HepG2 (cell line): Measurements from ENCODE around the gene ZNF320. TPM values are rescaled to one million over a fixed set of nuclear protein-coding genes. Genes with fewer than 3 reads are reported as not detected.

Experiments used
- ATAC-seq: fragments of 200-7000 bp; cut with Tn5 transposase; 3 replicates; pipeline ENCODE4 v1.9.1; 2020; ENCODE audit warnings: mild to moderate bottlenecking, moderate library complexity
- BruUV-seq: library from RNA; stranded (reverse); fragments of 400-500 nt; replicated peaks from 2 replicates; lab custom pipeline; 2021; lab: Mats Ljungman, UMichigan
- CTCF ChIA-PET: fragments of 300-600 bp; formaldehyde crosslinking; extraction: SDS; loops from one replicate; lab custom pipeline; 2021; ENCODE audit warnings: low total read pairs, inconsistent platforms, low intra/inter-chr PET ratio; lab: Yijun Ruan, JAX
- POLR2A ChIA-PET: fragments of 350-600 bp; sonication (Branson Sonifier 250); formaldehyde crosslinking; loops from one replicate; lab custom pipeline; 2020; ENCODE audit warnings: antibody characterized with exemption, inconsistent platforms; lab: Yijun Ruan, JAX
- DNase-seq: peaks from one replicate; pipeline ENCODE4 v3.0.0-alpha.2; 2015; ENCODE audit warnings: low spot score
- FAIRE-seq: peaks from 3 replicates; lab custom pipeline; 2011; peaks lifted over from hg19 to GRCh38; lab: Jason Lieb, UNC
- H2AFZ ChIP-seq: one replicate; pipeline ENCODE4 v1.6.1; 2011; ENCODE audit warnings: low read length, inconsistent platforms
- H3K27ac ChIP-seq: fragments of 300-600 bp; 3 replicates; pipeline ENCODE4 v1.8.0; 2011; ENCODE audit warnings: mixed run types, mild to moderate bottlenecking, mixed read lengths, low read length, inconsistent platforms; ENCODE audit not compliant: insufficient read depth; ENCODE audit errors: extremely low read length
- H3K27me3 ChIP-seq, 2 experiments: fragments of 200-600 bp in 1 of 2; 2 replicates in 1 of 2; 3 replicates in 1 of 2; pipeline versions ENCODE4 v1.6.0 to v1.8.0; 2011; ENCODE audit warnings: low read length in 2 of 2, mild to moderate bottlenecking in 2 of 2, moderate library complexity in 2 of 2, inconsistent platforms in 1 of 2; ENCODE audit not compliant: insufficient read depth in 2 of 2, control insufficient read depth in 1 of 2
- H3K36me3 ChIP-seq, 2 experiments: fragments of 200-600 bp in 1 of 2; replicated peaks in 1 of 2; 2 replicates in 1 of 2; 3 replicates in 1 of 2; pipeline versions ENCODE4 v1.5.1 to v1.8.0; 2011; ENCODE audit warnings: low read length in 2 of 2, inconsistent platforms in 1 of 2; ENCODE audit not compliant: insufficient read depth in 2 of 2, control insufficient read depth in 1 of 2
- H3K4me1 ChIP-seq: 2 replicates; pipeline ENCODE4 v1.5.1; 2012; ENCODE audit warnings: low read length, inconsistent platforms; ENCODE audit not compliant: insufficient read depth
- H3K4me2 ChIP-seq: 2 replicates; pipeline ENCODE4 v1.6.0; 2011; ENCODE audit warnings: low read depth, low read length, inconsistent platforms
- H3K4me3 ChIP-seq, 3 experiments: fragments of 200-600 bp in 1 of 3; sonication (generic), shearing (Covaris generic) in 1 of 3; replicated peaks in 1 of 3; 2 replicates each; pipeline ENCODE4 v1.5.1; 2011 to 2016; ENCODE audit warnings: low read length in 3 of 3, inconsistent platforms in 2 of 3, low read depth in 2 of 3, mild to moderate bottlenecking in 2 of 3, control low read depth in 1 of 3, mixed read lengths in 1 of 3; ENCODE audit not compliant: insufficient read depth in 1 of 3
- H3K79me2 ChIP-seq: one replicate; pipeline ENCODE4 v1.6.1; 2011; ENCODE audit warnings: low read length, inconsistent platforms; ENCODE audit not compliant: insufficient read depth
- H3K9ac ChIP-seq: 2 replicates; pipeline ENCODE4 v1.6.0; 2011; ENCODE audit warnings: mild to moderate bottlenecking, low read depth, low read length, inconsistent platforms; ENCODE audit not compliant: insufficient read depth
- H3K9me3 ChIP-seq: 2 replicates; pipeline ENCODE4 v1.5.1; 2012; ENCODE audit warnings: mild to moderate bottlenecking, low read length
- H4K20me1 ChIP-seq: 2 replicates; pipeline ENCODE4 v1.6.0; 2011; ENCODE audit warnings: inconsistent platforms, mild to moderate bottlenecking, low read length, moderate library complexity; ENCODE audit not compliant: insufficient read depth
- CBFB ChIP-seq: sonication (generic); formaldehyde crosslinking; IDR thresholded peaks from 2 replicates; pipeline ENCODE4 v1.4.0; 2020; ENCODE audit warnings: missing genetic modification reagents
- NFE2L2 ChIP-seq: fragments of 150-350 bp; IDR thresholded peaks from 2 replicates; pipeline ENCODE4 v1.6.1; 2014; ENCODE audit warnings: low read length
- RBFOX2 ChIP-seq: fragments of 200-400 bp; formaldehyde crosslinking; IDR thresholded peaks from 2 replicates; pipeline ENCODE4 v1.6.1; 2017; ENCODE audit warnings: low read depth, mild to moderate bottlenecking, low read length
- THAP11 ChIP-seq: IDR thresholded peaks from 2 replicates; pipeline ENCODE4 v1.6.1; 2016; ENCODE audit warnings: missing biosample characterization, missing genetic modification reagents
- ZNF207 ChIP-seq: fragments of 450-650 bp; IDR thresholded peaks from 2 replicates; pipeline ENCODE4 v1.6.1; 2016; ENCODE audit warnings: antibody characterized with exemption, borderline replicate concordance
- ZNF251 ChIP-seq: sonication (generic); formaldehyde crosslinking; IDR thresholded peaks from 2 replicates; pipeline ENCODE4 v1.9.0; 2021; ENCODE audit warnings: mild to moderate bottlenecking, missing genetic modification reagents
- ZNF33A ChIP-seq: sonication (generic); formaldehyde crosslinking; IDR thresholded peaks from 2 replicates; pipeline ENCODE4 v1.5.1; 2020; ENCODE audit warnings: missing genetic modification reagents, mild to moderate bottlenecking, moderate library complexity, borderline replicate concordance
- ZNF660 ChIP-seq: sonication (generic); formaldehyde crosslinking; IDR thresholded peaks from 2 replicates; pipeline ENCODE4 v1.5.1; 2020; ENCODE audit warnings: mild to moderate bottlenecking, low read depth, missing genetic modification reagents, borderline replicate concordance
- ZNF703 ChIP-seq: sonication (generic); formaldehyde crosslinking; IDR thresholded peaks from 2 replicates; pipeline ENCODE4 v1.5.1; 2020; ENCODE audit warnings: missing genetic modification reagents, mild to moderate bottlenecking, moderate library complexity, borderline replicate concordance
- WGBS: methylation state at CpG from one replicate; pipeline ENCODE4 v1.1.6; 2017; ENCODE audit warnings: low lambda C conversion rate; 5-methylcytosine and 5-hydroxymethylcytosine counted together
- in situ Hi-C: cut with HindIII; loops from 2 replicates; pipeline ENCODE4 v1.10.0; 2017; ENCODE audit warnings: low pct_unique_long_range_greater_than_20kb; ENCODE audit not compliant: extremely low pct_ligation_motif_present
- intact Hi-C: fragments of 100-400 bp; cut with micrococcal nuclease; formaldehyde crosslinking; loops from one replicate; pipeline ENCODE4 v1.10.0; 2022; ENCODE audit not compliant: unreplicated experiment
- polyA plus RNA-seq, 8 experiments: library from polyadenylated mRNA; depleted of rRNA in 3 of 8; stranded (reverse) in 7 of 8; unstranded in 1 of 8; fragments of >200 nt; fragmentation: Illumina TruSeq in 4 of 8; extraction: Trizol in 4 of 8; gene quantifications; 2 replicates each; pipeline versions ENCODE4 v1.2.1 to v1.2.3, GENCODE V29; 2011 to 2016; ENCODE audit warnings: low read depth in 4 of 8, missing spikeins in 1 of 8, mixed read lengths in 1 of 8; ENCODE audit not compliant: insufficient read depth in 1 of 8
- total RNA-seq, 5 experiments: library from RNA; depleted of rRNA; stranded (reverse); fragments of >200 nt; fragmentation: Illumina TruSeq; extraction: Trizol; gene quantifications; 2 replicates each; pipeline ENCODE4 v1.2.3, GENCODE V29; 2016; ENCODE audit warnings: low read depth in 1 of 5
- TF ChIP-seq, protein P1 (sequence below): sonication (generic); formaldehyde crosslinking; IDR thresholded peaks from 2 replicates; pipeline ENCODE4 v1.5.0; 2020; ENCODE audit warnings: missing genetic modification reagents
- TF ChIP-seq, protein P2 (sequence below): sonication (generic); formaldehyde crosslinking; IDR thresholded peaks from 2 replicates; pipeline ENCODE4 v1.5.1; 2020; ENCODE audit warnings: missing genetic modification reagents, mild to moderate bottlenecking, borderline replicate concordance

ZNF320 gene
- total and polyA plus RNA-seq, 2 of the 13 experiments (the other 11 are each of a cell fraction or from before 2014, with no cell fraction given): 0.49 TPM; not detected in 1

DNA sequence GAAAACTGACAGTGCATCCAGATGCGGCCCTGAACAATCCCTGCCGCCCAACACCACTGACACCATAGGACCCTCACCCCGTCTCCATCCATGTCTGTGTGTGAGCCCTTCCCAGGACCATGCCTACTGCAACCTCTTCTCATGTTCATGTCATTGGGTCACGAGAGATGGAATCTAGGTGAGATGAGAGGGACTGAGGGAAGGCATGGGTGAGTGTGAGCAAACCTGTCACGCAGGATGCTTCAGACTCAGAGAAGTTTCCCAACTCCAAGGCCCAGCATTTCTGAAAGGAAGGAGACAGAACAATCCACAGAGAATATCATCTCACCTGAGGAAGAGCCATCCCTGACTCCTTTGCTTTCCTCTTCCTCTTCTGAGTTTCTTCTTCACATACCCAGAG lies 20.1 kb upstream of the ZNF320 start (continued):
- TF ChIP-seq CBFB (CRISPR knock-in tag) (no peak), THAP11 (CRISPR knock-in tag) (no peak), ZNF207 (no peak), RBFOX2 (no peak), NFE2L2 (no peak), ZNF660 (CRISPR knock-in tag) (no peak)
- TF ChIP-seq, all 625 proteins: peak for 0

DNA sequence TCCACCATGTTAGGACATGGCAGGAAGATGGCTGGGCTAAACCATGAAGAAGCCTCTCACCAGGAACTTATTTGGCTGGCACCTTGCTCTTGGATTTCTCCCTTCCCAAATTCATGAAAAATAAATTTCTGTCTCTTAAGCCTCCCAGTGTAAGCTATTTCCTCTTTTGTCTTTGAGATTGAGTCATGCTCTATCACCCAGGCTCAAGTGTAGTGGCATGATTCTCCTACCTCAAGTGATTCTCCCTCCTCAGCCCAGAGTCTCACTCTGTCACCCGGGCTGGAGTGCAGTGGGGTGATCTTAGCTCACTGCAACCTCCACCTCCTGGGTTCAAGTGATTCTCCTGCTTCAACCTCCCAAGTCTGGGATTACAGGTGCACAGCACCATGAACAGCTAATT lies 13.2 kb upstream of the ZNF320 start:
- H3K4me1 ChIP-seq: no peaks in the 10 kb centered on the region
- H3K27me3 ChIP-seq: no peaks in the 10 kb centered on the region
- H3K9ac ChIP-seq: no peak overlapping the region
- ATAC-seq: no peak
- no peak overlapping the region for H3K4me2 ChIP-seq
- no peak for TF ChIP-seq ZNF33A (CRISPR knock-in tag)
- TF ChIP-seq, protein P1, sequence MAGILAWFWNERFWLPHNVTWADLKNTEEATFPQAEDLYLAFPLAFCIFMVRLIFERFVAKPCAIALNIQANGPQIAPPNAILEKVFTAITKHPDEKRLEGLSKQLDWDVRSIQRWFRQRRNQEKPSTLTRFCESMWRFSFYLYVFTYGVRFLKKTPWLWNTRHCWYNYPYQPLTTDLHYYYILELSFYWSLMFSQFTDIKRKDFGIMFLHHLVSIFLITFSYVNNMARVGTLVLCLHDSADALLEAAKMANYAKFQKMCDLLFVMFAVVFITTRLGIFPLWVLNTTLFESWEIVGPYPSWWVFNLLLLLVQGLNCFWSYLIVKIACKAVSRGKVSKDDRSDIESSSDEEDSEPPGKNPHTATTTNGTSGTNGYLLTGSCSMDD (CRISPR knock-in tag): no peak
- no peak for TF ChIP-seq ZNF703
- TF ChIP-seq, protein P2, sequence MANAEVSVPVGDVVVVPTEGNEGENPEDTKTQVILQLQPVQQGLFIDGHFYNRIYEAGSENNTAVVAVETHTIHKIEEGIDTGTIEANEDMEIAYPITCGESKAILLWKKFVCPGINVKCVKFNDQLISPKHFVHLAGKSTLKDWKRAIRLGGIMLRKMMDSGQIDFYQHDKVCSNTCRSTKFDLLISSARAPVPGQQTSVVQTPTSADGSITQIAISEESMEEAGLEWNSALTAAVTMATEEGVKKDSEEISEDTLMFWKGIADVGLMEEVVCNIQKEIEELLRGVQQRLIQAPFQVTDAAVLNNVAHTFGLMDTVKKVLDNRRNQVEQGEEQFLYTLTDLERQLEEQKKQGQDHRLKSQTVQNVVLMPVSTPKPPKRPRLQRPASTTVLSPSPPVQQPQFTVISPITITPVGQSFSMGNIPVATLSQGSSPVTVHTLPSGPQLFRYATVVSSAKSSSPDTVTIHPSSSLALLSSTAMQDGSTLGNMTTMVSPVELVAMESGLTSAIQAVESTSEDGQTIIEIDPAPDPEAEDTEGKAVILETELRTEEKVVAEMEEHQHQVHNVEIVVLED (CRISPR knock-in tag): no peak
- TF ChIP-seq ZNF251: no peak
- TF ChIP-seq, all 625 proteins: peak for 0
- Histone ChIP-seq H3K27ac (no peak overlapping the region), H3K4me3 (no peak overlapping the region), H3K9me3 (no peaks in the 10 kb centered on the region; the same call in 1 of the 2 replicates), H3K36me3 (peaks cover 5 to 22% of the 10 kb centered on the region in 2 experiments; a peak in 2 of 5 replicates), H2AFZ (no peak overlapping the region), H4K20me1 (no peaks in the 10 kb centered on the region), H3K79me2 (no peaks in the 10 kb centered on the region)
- WGBS: 100% methylated on average over 1 of the region's 1 CpG
- in situ Hi-C loops: no loop called here
- POLR2A ChIA-PET: no interaction called here
- CTCF ChIA-PET: no interaction called here
- FAIRE-seq: no peak
- intact Hi-C loops: no loop called here
- DNase-seq: no peak
- BruUV-seq: no TSS peak
